ENCODE data around the gene STX5. TPM values are rescaled to one million over a fixed set of nuclear protein-coding genes. Genes with fewer than 3 reads are reported as not detected.

Gene STX5
- 41.9 and 42.4 TPM in 2 replicates for total RNA-seq

GRCh38 chr11:62831520-62832335 lies at the start of gene STX5:
Gene STX5, minus strand, starts transcription at chr11:62832051. Its CDS starts 808 bp downstream, at chr11:62831243.

GRCh38 chr11:62880803-62881578 lies 49.1 kb upstream of the STX5 start, which contains the start of gene SLC3A2:
Gene SLC3A2, plus strand, starts transcription at chr11:62880896. Its CDS starts 128 bp downstream, at chr11:62881024.

GRCh38 chr11:62839050-62839945 lies 7.4 kb upstream of the STX5 start, which contains the start of gene WDR74:
Gene WDR74, minus strand, starts transcription at chr11:62839590. Its CDS starts 20 bp downstream, at chr11:62839570.

GRCh38 chr11:62832336-62833234 lies 734 bp upstream of the STX5 start, which contains the start of gene TEX54:
Gene TEX54, minus strand, starts transcription at chr11:62832841.

GRCh38 chr11:62805076-62805892 lies 26.6 kb downstream of the STX5 start, which contains the start of gene NXF1:
Gene NXF1, minus strand, starts transcription at chr11:62805440. Its CDS starts 84 bp downstream, at chr11:62805356.

GRCh38 chr11:62791501-62792201 lies 40.2 kb downstream of the STX5 start, which contains the start of gene TMEM223:
Gene TMEM223, minus strand, starts transcription at chr11:62792006. Its CDS starts 12 bp downstream, at chr11:62791994.

GRCh38 chr11:62787005-62787759 lies 44.7 kb downstream of the STX5 start, which contains the start of gene TMEM179B:
Gene TMEM179B, plus strand, starts transcription at chr11:62787402. Its CDS starts 30 bp downstream, at chr11:62787432.

GRCh38 chr11:62771144-62772021 lies 60.5 kb downstream of the STX5 start, which contains the start of gene TAF6L:
Gene TAF6L, plus strand, starts transcription at chr11:62771396. Its CDS starts 4,388 bp downstream, at chr11:62775784.

Other genes starting within 250 kb of the STX5 start
- gene TUT1, start 240.5 kb downstream of the STX5 start, total RNA-seq: 11.7 and 13.0 TPM in 2 replicates
- 170 and 194 TPM in 2 replicates for gene MTA2, start 230.2 kb downstream of the STX5 start, total RNA-seq
- gene EML3, start 219.3 kb downstream of the STX5 start, total RNA-seq: 25.7 and 41.2 TPM in 2 replicates
- gene ROM1, start 218.8 kb downstream of the STX5 start, total RNA-seq: 2.5 and 4.2 TPM in 2 replicates
- 13.5 and 15.9 TPM in 2 replicates for gene B3GAT3, start 210.1 kb downstream of the STX5 start, total RNA-seq
- 212 and 258 TPM in 2 replicates for gene GANAB, start 185.4 kb downstream of the STX5 start, total RNA-seq
- 14.2 and 19.4 TPM in 2 replicates for gene INTS5, start 178.7 kb downstream of the STX5 start, total RNA-seq
- gene C11orf98, start 166.8 kb downstream of the STX5 start, total RNA-seq: 27.8 and 28.0 TPM in 2 replicates
- gene CSKMT, start 166.7 kb downstream of the STX5 start, total RNA-seq: 6.0 and 6.5 TPM in 2 replicates
- gene UQCC3, start 160.4 kb downstream of the STX5 start, total RNA-seq: 7.7 and 8.7 TPM in 2 replicates
- 1.8 and 1.9 TPM in 2 replicates for gene LBHD1, start 159.8 kb downstream of the STX5 start, total RNA-seq
- gene UBXN1, start 153.0 kb downstream of the STX5 start, total RNA-seq: 138 and 227 TPM in 2 replicates
- 0.43 and 0.60 TPM in 2 replicates for gene LRRN4CL, start 142.5 kb downstream of the STX5 start, total RNA-seq
- 21.1 and 24.7 TPM in 2 replicates for gene BSCL2, start 124.6 kb downstream of the STX5 start, total RNA-seq
- gene GNG3, start 124.4 kb downstream of the STX5 start, total RNA-seq: not detected in 2 replicates
- gene HNRNPUL2, start 104.6 kb downstream of the STX5 start, total RNA-seq: 8.8 and 9.6 TPM in 2 replicates
- gene TTC9C, start 103.6 kb downstream of the STX5 start, total RNA-seq: 25.8 and 27.8 TPM in 2 replicates
- gene ZBTB3, start 77.9 kb downstream of the STX5 start, total RNA-seq: 11.8 and 12.0 TPM in 2 replicates
- gene POLR2G, start 70.5 kb downstream of the STX5 start, total RNA-seq: 71.1 and 73.1 TPM in 2 replicates
- gene TAF6L, start 60.7 kb downstream of the STX5 start, total RNA-seq: 27.8 and 34.7 TPM in 2 replicates
- 21.8 and 30.8 TPM in 2 replicates for gene TMEM179B, start 44.6 kb downstream of the STX5 start, total RNA-seq
- 9.6 and 11.8 TPM in 2 replicates for gene TMEM223, start 40.0 kb downstream of the STX5 start, total RNA-seq
- 15.1 and 15.6 TPM in 2 replicates for gene NXF1, start 26.6 kb downstream of the STX5 start, total RNA-seq
- not detected in 2 replicates for gene TEX54, start 790 bp upstream of the STX5 start, total RNA-seq
- 93.5 and 192 TPM in 2 replicates for gene WDR74, start 7.5 kb upstream of the STX5 start, total RNA-seq
- gene SLC3A2, start 48.8 kb upstream of the STX5 start, total RNA-seq: 43.7 and 49.4 TPM in 2 replicates
- gene CHRM1, start 89.3 kb upstream of the STX5 start, total RNA-seq: not detected in 2 replicates
- not detected in 2 replicates for gene SLC22A6, start 152.9 kb upstream of the STX5 start, total RNA-seq
- not detected in 2 replicates for gene SLC22A8, start 183.8 kb upstream of the STX5 start, total RNA-seq

Data from dermis lymphatic vessel endothelial cell (primary cell).